NCI-H1092 (cell line): ENCODE measurements around the gene TRIM59.

Experiments
- DNase-seq: peaks from one replicate; lab custom pipeline; 2025; lab: John Stamatoyannopoulos, UW

Gene TRIM59

GRCh38 chr3:160403028-160403545, 46.5 kb downstream of the TRIM59 start:
- DNase-seq, result no peak

GRCh38 chr3:160402221-160403027, 47.2 kb downstream of the TRIM59 start:
- no peak for DNase-seq

- no peak for DNase-seq
Measured at GRCh38 chr3:160401291-160402095, 48.1 kb downstream of the TRIM59 start.

GRCh38 chr3:160400702-160401150, 48.9 kb downstream of the TRIM59 start:
- no peak for DNase-seq

- no peak for DNase-seq
Measured at GRCh38 chr3:160400030-160400701, 49.4 kb downstream of the TRIM59 start.

- peak; percentile 95 for DNase-seq
Measured at GRCh38 chr3:160399125-160400029, 50.2 kb downstream of the TRIM59 start, which contains the start of the genes IFT80 and SMC4. TSS of gene IFT80 (minus strand) at chr3:160399225. CDS start at chr3:160384600, 14,625 bp downstream. TSS of gene SMC4 (plus strand) at chr3:160399650. CDS start at chr3:160400827, 1,177 bp downstream.

- DNase-seq, result no peak
Measured at GRCh38 chr3:160398820-160399124, 50.8 kb downstream of the TRIM59 start.

GRCh38 chr3:160395297-160395696, 54.3 kb downstream of the TRIM59 start:
- no peak for DNase-seq

GRCh38 chr3:160394009-160394392, 55.6 kb downstream of the TRIM59 start:
- DNase-seq, result no peak

GRCh38 chr3:160393346-160394008, 56.1 kb downstream of the TRIM59 start:
- no peak for DNase-seq

GRCh38 chr3:160392798-160393197, 56.8 kb downstream of the TRIM59 start:
- DNase-seq, result no peak

- DNase-seq, result no peak
Measured at GRCh38 chr3:160390565-160391138, 58.9 kb downstream of the TRIM59 start.
